Duodenal mucosa (tissue), 2 donors: ENCODE results near the gene ATP5PO.
"Not testable (repeated sequence)": the region's sequence is repeated elsewhere in the genome, so short reads cannot be mapped to it uniquely, and the experiment has no call there.

ENCODE experiments used
- H3K27ac ChIP-seq: one replicate; pipeline ENCODE4 v1.7.0; 2013; ENCODE audit warnings: low read depth, low read length
- H3K27me3 ChIP-seq, 2 donors: one replicate each; pipeline ENCODE4 v1.7.0; 2013; ENCODE audit warnings: low read length in 2 of 2, control low read depth in 1 of 2; ENCODE audit not compliant: insufficient read depth in 2 of 2, control insufficient read depth in 1 of 2
- H3K36me3 ChIP-seq, 2 donors: one replicate each; pipeline ENCODE4 v1.7.0; 2013; ENCODE audit warnings: low read length in 2 of 2, control low read depth in 1 of 2; ENCODE audit not compliant: insufficient read depth in 2 of 2, control insufficient read depth in 1 of 2
- H3K4me1 ChIP-seq, 2 donors: one replicate each; pipeline ENCODE4 v1.7.0; 2013; ENCODE audit warnings: low read length in 2 of 2, control low read depth in 1 of 2; ENCODE audit not compliant: insufficient read depth in 2 of 2, control insufficient read depth in 1 of 2
- H3K4me3 ChIP-seq, 2 donors: one replicate each; pipeline ENCODE4 v1.7.0; 2013; ENCODE audit warnings: low read length in 2 of 2, low read depth in 1 of 2
- H3K9ac ChIP-seq, 2 donors: one replicate each; pipeline ENCODE4 v1.7.0; 2013; ENCODE audit warnings: low read length in 2 of 2, low read depth in 1 of 2
- H3K9me3 ChIP-seq, 2 donors: one replicate each; pipeline ENCODE4 v1.7.0; 2013; ENCODE audit warnings: low read length in 2 of 2, control low read depth in 1 of 2; ENCODE audit not compliant: control insufficient read depth in 1 of 2

ATP5PO gene

GRCh38 chr21:33872881-33873515 lies 42.6 kb downstream of the ATP5PO start:
- H3K4me1 ChIP-seq, result no peaks in the 10 kb centered on the region
- no peak overlapping the region for H3K4me3 ChIP-seq
- H3K9ac ChIP-seq, result no peak overlapping the region
- H3K9me3 ChIP-seq, result no peaks in the 10 kb centered on the region
- no peaks in the 10 kb centered on the region for H3K27me3 ChIP-seq
- no peak overlapping the region for H3K27ac ChIP-seq
- H3K36me3 ChIP-seq, result no peaks in the 10 kb centered on the region

GRCh38 chr21:33871171-33871570 lies 44.4 kb downstream of the ATP5PO start:
- H3K27me3 ChIP-seq, result no peaks in the 10 kb centered on the region
- H3K9ac ChIP-seq, result no peak overlapping the region
- H3K27ac ChIP-seq, result no peak overlapping the region
- no peaks in the 10 kb centered on the region for H3K36me3 ChIP-seq
- no peak overlapping the region for H3K4me3 ChIP-seq
- H3K4me1 ChIP-seq, result no peaks in the 10 kb centered on the region
- H3K9me3 ChIP-seq, result no peaks in the 10 kb centered on the region

GRCh38 chr21:33870768-33871167 lies 44.8 kb downstream of the ATP5PO start:
- Histone ChIP-seq H3K27ac (no peak overlapping the region), H3K36me3 (no peaks in the 10 kb centered on the region), H3K9ac (no peak overlapping the region), H3K27me3 (no peaks in the 10 kb centered on the region), H3K4me3 (no peak overlapping the region), H3K9me3 (no peaks in the 10 kb centered on the region), H3K4me1 (no peaks in the 10 kb centered on the region)

GRCh38 chr21:33869873-33870272 lies 45.7 kb downstream of the ATP5PO start:
- H3K9me3 ChIP-seq, result no peaks in the 10 kb centered on the region
- H3K9ac ChIP-seq, result no peak overlapping the region
- H3K27ac ChIP-seq, result no peak overlapping the region
- no peaks in the 10 kb centered on the region for H3K4me1 ChIP-seq
- H3K4me3 ChIP-seq, result no peak overlapping the region
- no peaks in the 10 kb centered on the region for H3K27me3 ChIP-seq
- no peaks in the 10 kb centered on the region for H3K36me3 ChIP-seq

- not testable (repeated sequence) for H3K4me1 ChIP-seq, H3K9me3 ChIP-seq, H3K9ac ChIP-seq, H3K27ac ChIP-seq, H3K36me3 ChIP-seq, H3K4me3 ChIP-seq, H3K27me3 ChIP-seq
These were observed 47.7 kb downstream of the ATP5PO start for GRCh38 chr21:33867868-33868267.

GRCh38 chr21:33866826-33867225 lies 48.8 kb downstream of the ATP5PO start:
- H3K36me3 ChIP-seq, result no peaks in the 10 kb centered on the region
- H3K9ac ChIP-seq, result no peak overlapping the region
- H3K27me3 ChIP-seq, result no peaks in the 10 kb centered on the region
- H3K27ac ChIP-seq, result no peak overlapping the region
- H3K4me3 ChIP-seq, result no peak overlapping the region
- H3K9me3 ChIP-seq, result no peaks in the 10 kb centered on the region
- no peaks in the 10 kb centered on the region for H3K4me1 ChIP-seq

- no peak overlapping the region for H3K9ac ChIP-seq
- H3K36me3 ChIP-seq, result no peaks in the 10 kb centered on the region
- no peaks in the 10 kb centered on the region for H3K9me3 ChIP-seq
- H3K4me1 ChIP-seq, result no peaks in the 10 kb centered on the region
- H3K27ac ChIP-seq, result no peak overlapping the region
- H3K27me3 ChIP-seq, result no peaks in the 10 kb centered on the region
- H3K4me3 ChIP-seq, result no peak overlapping the region
These were observed 49.5 kb downstream of the ATP5PO start for GRCh38 chr21:33865996-33866575.

- Histone ChIP-seq H3K27me3 (no peaks in the 10 kb centered on the region), H3K4me3 (no peak overlapping the region), H3K9me3 (no peaks in the 10 kb centered on the region), H3K4me1 (no peaks in the 10 kb centered on the region), H3K9ac (no peak overlapping the region), H3K36me3 (no peaks in the 10 kb centered on the region), H3K27ac (no peak overlapping the region)
These were observed 50.4 kb downstream of the ATP5PO start for GRCh38 chr21:33865176-33865575.

GRCh38 chr21:33864150-33864549 lies 51.5 kb downstream of the ATP5PO start:
- no peaks in the 10 kb centered on the region for H3K27me3 ChIP-seq

GRCh38 chr21:33863191-33863590 lies 52.4 kb downstream of the ATP5PO start:
- H3K27ac ChIP-seq, H3K9me3 ChIP-seq, H3K4me3 ChIP-seq, H3K27me3 ChIP-seq, H3K36me3 ChIP-seq, H3K4me1 ChIP-seq, H3K9ac ChIP-seq: not testable (repeated sequence)

More at GRCh38 chr21:33864150-33864549, 51.5 kb downstream of the ATP5PO start:
- H3K27ac ChIP-seq, result no peak overlapping the region
- no peak overlapping the region for H3K9ac ChIP-seq
- no peaks in the 10 kb centered on the region for H3K9me3 ChIP-seq
- H3K36me3 ChIP-seq, result no peaks in the 10 kb centered on the region
- H3K4me3 ChIP-seq, result no peak overlapping the region
- H3K4me1 ChIP-seq, result no peaks in the 10 kb centered on the region
